GM12874 (cell line): Measurements from ENCODE around the gene PAPLN.

Experiments
- CTCF ChIP-seq: IDR thresholded peaks from 2 replicates; pipeline ENCODE4 v1.5.1; 2011; ENCODE audit warnings: low read depth, mild to moderate bottlenecking, control low read depth, low read length, moderate library complexity; ENCODE audit not compliant: insufficient read depth

PAPLN gene

GRCh38 chr14:73220061-73220460, 17.2 kb upstream of the PAPLN start:
- no peak for TF ChIP-seq CTCF

GRCh38 chr14:73220634-73221033, 16.7 kb upstream of the PAPLN start:
- no peak for TF ChIP-seq CTCF

GRCh38 chr14:73221945-73222344, 15.4 kb upstream of the PAPLN start:
- TF ChIP-seq CTCF: no peak

GRCh38 chr14:73223049-73223448, 14.3 kb upstream of the PAPLN start:
- no peak for TF ChIP-seq CTCF

- no peak for TF ChIP-seq CTCF
These were observed 11.8 kb upstream of the PAPLN start for GRCh38 chr14:73225496-73225895.

GRCh38 chr14:73227812-73228781, 9.2 kb upstream of the PAPLN start:
- no peak for TF ChIP-seq CTCF

- TF ChIP-seq CTCF: no peak
These were observed 7.3 kb upstream of the PAPLN start for GRCh38 chr14:73230051-73230450.
